Cerebellar nuclear complex (tissue), 1 donor: Measurements from ENCODE around the gene SLC12A7.

Source experiments
- DNase-seq, 2 experiments: peaks; one replicate each; lab custom pipeline; 2025; lab: John Stamatoyannopoulos, UW

Gene SLC12A7

GRCh38 chr5:1077491-1078020 is 34.3 kb downstream of the SLC12A7 start:
- no peak for DNase-seq

DNA sequence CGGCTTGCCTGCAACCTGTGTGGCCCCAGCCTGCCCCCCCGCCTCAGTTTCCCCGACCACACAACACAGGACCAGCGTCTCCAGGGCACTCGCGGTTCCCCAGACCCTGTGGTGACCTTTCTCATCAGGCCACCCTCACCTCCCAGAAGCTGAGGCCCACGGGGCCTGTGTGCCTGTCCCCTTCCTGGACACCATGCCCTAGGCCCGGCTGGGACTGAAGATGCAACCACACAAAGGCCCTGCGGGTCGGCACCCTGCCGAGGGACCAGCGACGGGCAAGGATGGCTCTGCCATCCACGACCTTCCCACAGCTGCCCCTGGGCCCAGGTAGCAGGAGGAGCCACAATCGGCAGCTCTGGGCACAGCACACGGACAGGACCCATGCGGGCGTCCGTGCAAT is 34.8 kb downstream of the SLC12A7 start:
- DNase-seq, result no peak

DNA sequence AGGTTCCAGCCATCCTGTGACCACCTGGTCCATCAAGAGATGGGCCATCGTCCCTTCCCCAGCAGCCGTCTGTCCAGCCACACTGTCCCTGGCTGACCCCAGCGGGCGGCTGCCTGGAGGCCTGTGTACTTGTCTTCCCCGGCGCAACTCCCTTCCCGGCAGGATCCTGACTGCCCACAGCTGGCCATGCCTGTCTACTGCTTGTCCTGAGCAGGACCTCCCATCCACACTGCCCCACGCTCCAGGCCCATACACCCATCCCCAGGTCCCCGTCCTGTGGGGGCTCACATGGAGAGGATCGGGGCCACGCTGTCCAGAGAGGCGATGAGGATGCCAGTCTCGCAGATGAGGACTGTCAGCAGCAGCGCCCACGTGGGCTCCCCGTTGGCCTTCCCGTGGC is 35.5 kb downstream of the SLC12A7 start:
- no peak for DNase-seq

- no peak for DNase-seq
These were observed 35.9 kb downstream of the SLC12A7 start for GRCh38 chr5:1075931-1076330.

DNA sequence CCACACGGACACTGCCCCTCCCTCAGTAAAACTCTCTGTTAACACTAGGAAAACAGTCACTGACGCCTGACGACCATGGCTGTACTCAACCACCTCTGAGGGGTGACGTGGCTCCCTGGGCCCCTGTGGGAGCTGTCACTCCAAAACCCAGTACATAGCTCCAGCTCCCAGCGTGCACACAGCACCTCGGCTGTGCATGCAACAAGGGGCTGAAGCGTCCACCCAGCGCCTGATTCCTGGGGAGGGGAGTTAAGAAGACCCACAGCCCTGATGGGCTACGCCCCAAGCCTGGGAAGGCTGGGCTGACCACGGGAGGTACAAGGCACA is 36.3 kb downstream of the SLC12A7 start:
- no peak for DNase-seq

DNA sequence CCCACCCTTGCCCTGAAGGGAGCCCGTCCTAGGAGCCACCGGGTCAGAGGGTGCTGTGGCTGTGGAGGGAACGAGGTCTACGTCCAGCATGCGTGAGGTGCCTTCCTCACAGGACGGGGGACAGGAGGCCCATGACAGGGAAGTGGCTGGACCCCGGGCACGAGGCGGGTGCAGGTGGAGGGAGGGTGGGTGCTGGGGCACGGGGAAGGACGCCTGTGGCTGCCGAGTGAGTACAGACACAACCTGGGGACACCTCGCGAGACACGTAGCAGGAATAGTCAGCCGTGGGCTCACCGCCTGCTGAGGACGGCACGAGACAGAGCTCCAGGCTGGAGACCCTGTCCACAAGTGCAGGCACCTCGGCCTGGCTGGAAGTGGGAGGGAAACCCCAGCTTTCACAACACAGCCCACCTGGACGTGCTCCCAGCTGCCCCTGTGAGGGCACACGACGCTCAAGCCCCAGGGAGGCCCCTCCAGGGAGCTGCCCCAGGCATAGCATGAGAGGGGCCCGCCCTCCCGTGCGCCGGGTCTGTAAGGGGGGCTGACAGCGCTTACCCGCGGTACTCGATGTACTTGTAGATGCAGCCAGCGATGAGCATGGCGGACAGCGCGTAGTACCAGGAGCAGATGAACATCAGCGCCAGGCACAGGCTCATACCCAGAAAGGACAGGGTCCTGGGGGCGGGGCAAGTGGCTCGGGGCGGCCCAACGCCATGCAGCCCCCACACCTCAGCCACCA is 36.9 kb downstream of the SLC12A7 start:
- DNase-seq, result no peak

GRCh38 chr5:1074226-1074625 is 37.6 kb downstream of the SLC12A7 start:
- DNase-seq, result no peak

DNA sequence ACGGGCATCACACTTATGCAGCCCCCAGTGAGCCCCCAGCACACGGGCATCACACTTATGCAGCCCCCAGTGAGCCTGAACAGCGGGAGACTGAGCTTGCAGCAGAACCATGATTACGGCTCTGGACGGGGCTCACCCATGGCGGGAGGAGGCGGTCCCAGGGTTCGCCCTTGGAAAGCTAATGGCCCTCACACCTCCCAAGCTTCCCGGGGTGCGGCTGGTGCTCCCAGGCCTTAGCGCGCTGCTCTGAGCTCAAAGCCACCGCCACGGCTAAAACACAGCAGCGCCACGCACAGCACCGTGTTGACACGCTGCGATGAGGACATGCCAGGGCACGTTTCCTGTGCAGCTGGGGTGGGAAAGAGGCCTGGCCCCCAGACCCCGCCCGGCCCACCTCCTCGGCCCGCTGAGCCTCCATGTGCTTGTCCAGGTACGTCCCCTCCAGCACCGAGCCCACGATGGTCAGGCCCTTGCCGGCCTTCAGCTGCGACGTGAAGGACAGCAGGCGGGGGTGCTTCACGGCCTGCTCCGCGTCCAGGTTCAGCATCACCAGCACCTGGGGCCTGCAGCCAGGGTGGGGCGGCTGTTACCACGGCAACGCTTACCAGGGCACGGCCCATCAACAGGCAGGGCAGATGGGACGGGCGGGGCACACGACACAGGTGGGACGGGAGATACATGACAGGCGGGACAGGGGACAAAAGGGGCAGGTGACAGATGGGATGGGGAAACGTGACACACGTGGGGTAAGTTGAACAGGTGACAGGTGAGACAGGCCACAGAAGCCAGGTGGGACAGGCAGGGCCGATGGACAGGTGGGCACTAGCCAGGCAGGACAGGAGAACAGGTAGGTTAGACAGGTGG is 38.4 kb downstream of the SLC12A7 start:
- no peak for DNase-seq

- DNase-seq, result no peak
These were observed 42.2 kb downstream of the SLC12A7 start for GRCh38 chr5:1069720-1070088.

DNA sequence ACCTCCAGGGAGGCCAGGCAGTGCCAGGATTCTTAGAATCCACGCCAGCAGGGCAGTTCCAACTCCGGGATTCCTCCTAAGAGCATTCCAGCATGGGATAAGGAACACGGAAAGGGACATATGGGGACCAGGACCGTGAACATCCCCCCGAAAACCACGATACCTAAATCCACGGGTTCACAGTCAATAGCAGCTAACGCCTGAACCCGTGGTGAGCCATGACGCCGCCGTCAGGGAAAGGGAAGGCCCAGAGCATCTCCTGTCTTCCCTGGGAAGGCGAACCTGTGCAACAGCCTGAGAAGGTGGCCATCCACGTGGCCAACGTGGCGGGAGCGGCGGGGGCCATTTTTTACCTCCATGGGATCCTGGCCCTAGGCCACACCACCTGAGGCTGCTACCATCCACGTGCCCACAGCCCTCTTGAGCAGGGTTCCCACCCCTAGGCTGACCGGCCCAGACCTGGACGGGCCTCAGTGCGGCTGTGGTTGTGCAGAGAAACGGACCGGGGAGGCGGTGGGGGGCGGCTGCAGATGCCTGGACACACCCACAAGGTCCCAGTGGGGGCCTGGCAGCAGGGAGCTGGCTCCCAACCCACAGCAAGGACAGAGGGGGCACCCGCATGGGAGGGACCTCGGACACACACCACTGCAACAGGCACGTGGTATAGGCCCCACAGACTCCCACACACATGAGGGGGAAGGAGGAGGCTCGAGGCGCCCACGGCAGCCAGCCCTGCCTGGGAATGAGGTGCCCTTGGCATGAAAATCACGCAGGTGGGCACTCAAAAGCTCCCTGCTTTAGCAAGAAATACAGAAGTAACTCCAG is 42.8 kb downstream of the SLC12A7 start:
- DNase-seq, result no peak

DNA sequence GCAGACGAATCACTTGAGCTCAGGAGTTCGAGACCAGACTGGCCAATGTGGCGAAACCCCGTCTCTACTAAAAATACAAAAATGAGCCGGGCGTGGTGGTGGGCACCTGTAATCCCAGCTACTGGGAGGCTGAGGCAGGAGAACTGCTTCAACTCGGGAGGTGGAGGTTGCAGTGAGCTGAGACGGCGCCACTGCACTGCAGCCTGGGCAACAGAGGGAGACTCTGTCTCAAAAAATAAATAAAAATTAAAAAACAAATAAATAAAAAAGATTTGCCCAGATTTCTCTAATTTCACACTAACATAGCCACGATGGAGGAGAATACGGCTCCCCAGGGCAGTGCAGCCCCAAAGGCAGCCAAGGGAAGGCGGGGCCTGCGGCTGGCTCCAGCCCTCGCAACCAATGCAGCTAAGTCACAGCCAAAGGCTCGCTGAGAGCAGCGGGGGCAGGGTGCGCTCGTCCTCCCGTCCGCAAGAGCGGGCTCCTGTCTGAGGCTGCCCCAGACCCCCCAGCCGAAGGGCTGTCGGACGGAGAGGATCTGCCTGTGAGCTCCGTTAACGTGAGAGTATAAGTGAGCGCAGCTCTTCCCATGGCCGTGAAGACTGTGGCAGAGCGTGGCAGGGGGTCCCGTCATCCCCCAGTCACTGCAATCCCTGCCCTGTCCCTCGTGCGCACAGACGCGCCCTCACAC is 43.5 kb downstream of the SLC12A7 start:
- DNase-seq, result no peak

DNA sequence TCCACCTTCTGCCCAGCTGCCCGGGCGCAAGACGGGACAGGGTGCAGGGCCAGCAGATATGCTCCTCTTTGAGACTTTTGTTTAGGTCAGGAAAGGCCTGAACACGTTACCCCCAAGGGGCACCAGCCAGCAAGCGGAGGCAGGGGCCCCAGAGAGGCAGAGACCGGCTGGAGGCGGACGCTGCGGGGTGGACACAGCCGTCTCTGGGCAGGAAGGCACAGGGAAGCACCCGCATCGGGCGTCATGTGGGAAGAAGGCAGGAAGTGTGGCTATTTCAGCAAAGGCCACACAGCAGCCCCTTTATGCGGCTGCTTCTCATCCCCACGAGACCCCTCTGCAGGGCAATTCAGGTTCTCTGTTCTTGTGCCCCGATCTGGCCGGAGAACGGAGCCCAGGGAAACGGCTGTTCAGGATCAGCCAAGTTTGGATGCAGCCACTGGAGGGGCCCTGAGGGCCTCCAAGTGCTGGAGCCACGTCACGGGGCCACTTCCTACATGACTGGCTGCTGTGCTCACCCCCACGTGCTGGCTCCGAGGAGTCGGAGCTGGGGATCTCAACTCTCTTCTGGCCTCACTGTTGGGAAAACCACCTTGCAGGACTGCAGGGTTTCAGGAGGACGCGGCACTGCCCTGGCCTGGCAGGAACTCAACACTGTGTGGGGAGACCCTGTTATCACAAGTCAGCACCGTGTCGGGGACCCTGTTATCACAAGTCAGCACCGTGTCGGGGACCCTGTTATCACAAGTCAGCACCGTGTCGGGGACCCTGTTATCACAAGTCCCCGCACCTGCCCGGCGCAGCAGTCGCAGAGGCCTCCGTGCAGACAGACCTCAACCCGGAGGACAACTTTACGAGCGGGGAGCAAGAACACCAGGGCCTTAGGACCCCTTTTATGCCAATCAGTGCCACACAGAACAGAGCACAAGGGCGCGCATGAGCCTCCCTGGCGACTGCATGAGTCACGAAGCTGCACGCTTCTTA is 44.4 kb downstream of the SLC12A7 start:
- no peak for DNase-seq

DNA sequence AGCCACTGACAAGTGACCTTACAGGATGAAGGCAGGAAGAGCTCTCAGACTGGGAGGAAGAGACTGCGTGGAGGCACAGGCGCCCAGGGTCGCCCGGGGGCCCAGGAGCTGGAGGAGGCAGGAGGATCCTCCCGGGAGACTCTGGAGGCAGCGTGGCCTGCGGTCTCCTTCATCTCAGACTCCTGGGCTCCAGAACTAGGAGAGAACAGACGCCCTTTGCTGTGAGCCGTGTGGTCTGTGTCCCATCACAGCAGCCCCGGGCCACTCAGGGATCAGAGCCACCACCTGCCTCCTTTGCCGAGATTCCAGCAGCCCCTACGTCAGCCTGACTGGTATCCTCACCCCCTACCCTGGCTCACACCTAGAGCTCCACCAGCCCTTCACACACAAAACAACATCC is 45.2 kb downstream of the SLC12A7 start:
- DNase-seq, result no peak

- no peak for DNase-seq
These were observed 45.8 kb downstream of the SLC12A7 start for GRCh38 chr5:1065891-1066650.

DNA sequence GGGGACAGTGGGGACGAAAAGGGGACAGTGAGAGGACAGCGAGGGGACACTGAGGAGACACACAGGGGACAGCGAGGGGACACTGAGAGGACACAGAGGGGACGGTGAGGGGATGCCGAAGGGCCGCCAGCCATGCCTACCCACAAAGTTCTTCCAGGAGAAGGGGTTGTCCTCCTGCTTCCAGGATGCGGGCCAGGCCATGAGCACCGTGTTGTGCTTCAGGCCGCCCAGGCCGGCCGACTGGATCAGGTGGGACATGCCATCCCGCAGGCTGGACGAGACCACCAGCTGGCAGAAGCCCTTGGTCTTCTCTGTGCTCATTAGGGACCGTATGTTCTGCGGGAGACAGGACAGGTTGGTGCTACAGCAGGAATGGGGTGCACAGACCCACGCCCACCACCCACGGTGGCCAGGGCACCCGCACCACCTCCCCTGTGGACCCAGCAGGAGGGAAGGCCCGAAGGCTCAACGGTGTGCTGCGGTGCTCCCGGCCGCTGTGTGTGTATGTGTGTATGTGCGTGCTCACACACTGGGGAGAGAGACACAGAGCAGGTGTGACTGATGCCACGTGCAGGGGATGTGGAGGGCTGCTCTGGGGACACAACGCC is 46.6 kb downstream of the SLC12A7 start:
- DNase-seq, result no peak

DNA sequence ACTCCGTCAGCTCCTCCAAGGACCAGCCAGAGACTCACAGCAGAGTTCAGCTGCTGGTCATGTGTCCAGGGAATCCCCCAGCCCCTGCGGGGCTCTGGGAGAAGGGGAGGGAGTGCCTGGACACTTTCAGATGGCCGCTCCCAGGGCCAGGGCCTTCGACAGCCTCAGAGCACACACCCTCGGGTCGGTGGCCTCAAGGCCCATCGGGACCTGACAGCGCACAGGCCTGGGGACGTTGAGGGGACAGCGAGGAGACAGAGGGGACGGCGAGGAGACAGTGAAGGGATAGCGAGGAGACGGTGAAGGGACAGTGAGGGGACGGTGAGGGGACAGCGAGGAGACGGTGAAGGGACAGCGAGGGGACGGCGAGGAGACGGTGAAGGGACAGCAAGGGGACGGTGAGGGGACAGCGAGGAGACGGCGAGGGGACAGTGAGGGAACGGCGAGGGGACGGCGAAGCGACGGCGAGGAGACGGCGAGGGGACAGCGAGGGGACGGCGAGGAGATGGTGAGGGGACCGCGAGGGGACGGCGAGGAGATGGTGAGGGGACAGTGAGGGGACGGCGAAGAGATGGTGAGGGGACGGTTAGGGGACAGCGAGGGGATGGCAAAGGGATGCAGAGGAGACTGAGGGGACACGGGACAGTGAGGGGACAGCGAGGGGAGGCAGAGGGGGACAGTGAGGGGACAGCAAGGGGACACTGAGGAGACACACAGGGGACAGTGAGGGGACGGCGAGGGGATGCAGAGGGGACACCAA is 47.3 kb downstream of the SLC12A7 start:
- DNase-seq, result no peak

GRCh38 chr5:1063661-1064382 is 48.0 kb downstream of the SLC12A7 start:
- no peak for DNase-seq
